ENCODE results near the gene ZNF77.
"Not testable (repeated sequence)": the region's sequence is repeated elsewhere in the genome, so short reads cannot be mapped to it uniquely, and the experiment has no call there.

The ZNF77 gene

GRCh38 chr19:2902590-2903218, 42.1 kb downstream of the ZNF77 start:
- TF ChIP-seq CTCF (IDR thresholded peaks at IDR 0.05; ENCODE audit: low read depth, low read length, missing control alignments), result no peak
- no peak overlapping the region for H3K4me3 ChIP-seq (replicated peaks; ENCODE audit: low read depth, low read length)
- no peak for DNase-seq (ENCODE audit: extremely low read depth, low read depth)

GRCh38 chr19:2900296-2901252, 44.2 kb downstream of the ZNF77 start, which contains the start of gene ZNF57:
ZNF57 (plus strand) TSS chr19:2900928; CDS start chr19:2901046, 118 bp downstream.
- DNase-seq (ENCODE audit: extremely low read depth, low read depth), result peak; percentile 97
- TF ChIP-seq CTCF (IDR thresholded peaks at IDR 0.05; ENCODE audit: low read depth, low read length, missing control alignments), result no peak
- peak within 1 kb of the TSS; percentile 79 for H3K4me3 ChIP-seq (replicated peaks; ENCODE audit: low read depth, low read length)

GRCh38 chr19:2896694-2897093, 48.1 kb downstream of the ZNF77 start:
- H3K4me3 ChIP-seq (replicated peaks; ENCODE audit: low read depth, low read length), result no peak overlapping the region
- TF ChIP-seq CTCF (IDR thresholded peaks at IDR 0.05; ENCODE audit: low read depth, low read length, missing control alignments), result no peak
- DNase-seq (ENCODE audit: extremely low read depth, low read depth), result no peak

GRCh38 chr19:2890531-2890930, 54.2 kb downstream of the ZNF77 start:
- H3K4me3 ChIP-seq (replicated peaks; ENCODE audit: low read depth, low read length); DNase-seq (ENCODE audit: extremely low read depth, low read depth): not testable (repeated sequence)

GRCh38 chr19:2888731-2889224, 56.0 kb downstream of the ZNF77 start:
- H3K4me3 ChIP-seq (replicated peaks; ENCODE audit: low read depth, low read length), result no peak overlapping the region
- no peak for DNase-seq (ENCODE audit: extremely low read depth, low read depth)
- no peak for TF ChIP-seq CTCF (IDR thresholded peaks at IDR 0.05; ENCODE audit: low read depth, low read length, missing control alignments)

- peak; percentile 43 for TF ChIP-seq CTCF (IDR thresholded peaks at IDR 0.05; ENCODE audit: low read depth, low read length, missing control alignments)
- H3K4me3 ChIP-seq (replicated peaks; ENCODE audit: low read depth, low read length), result no peak overlapping the region
- no peak for DNase-seq (ENCODE audit: extremely low read depth, low read depth)
These were observed 57.3 kb downstream of the ZNF77 start for GRCh38 chr19:2887391-2887914.

GRCh38 chr19:2885736-2886135, 59.0 kb downstream of the ZNF77 start:
- no peak overlapping the region for H3K4me3 ChIP-seq (replicated peaks; ENCODE audit: low read depth, low read length)
- no peak for DNase-seq (ENCODE audit: extremely low read depth, low read depth)
- TF ChIP-seq CTCF (IDR thresholded peaks at IDR 0.05; ENCODE audit: low read depth, low read length, missing control alignments), result no peak

Measured in HFF-Myc (cell line).